ENCODE results near the gene CERS6. TPM values are rescaled to one million over a fixed set of nuclear protein-coding genes. Genes with fewer than 3 reads are reported as not detected.

CERS6 gene
- total and polyA plus RNA-seq, 2 experiments from 2014 or later, result 8.3 to 16.0 TPM

- H3K36me3 ChIP-seq (ENCODE audit: low read depth), result no peaks in the 10 kb centered on the region
- no peak overlapping the region for H3K4me3 ChIP-seq
- peak overlapping the region; percentile 14; the same call in 1 of the 2 replicates for H3K27ac ChIP-seq
- H2AFZ ChIP-seq, result no peak overlapping the region
- WGBS, 2 experiments (ENCODE audit: low coverage in 1 of 2, low lambda C conversion rate in 2 of 2, missing lambda C conversion rate in 2 of 2), result 52% methylated on average over 6 of the region's 6 CpGs
- no peaks in the 10 kb centered on the region for H3K27me3 ChIP-seq (replicated peaks; ENCODE audit: insufficient read depth)
- no peak overlapping the region for H3K4me2 ChIP-seq (ENCODE audit: unreplicated experiment)
- DNase-seq, result peak; percentile 93
- H3K9ac ChIP-seq, result no peak overlapping the region
- no peaks in the 10 kb centered on the region for H3K9me3 ChIP-seq (ENCODE audit: low read depth)
- in situ Hi-C loops (cut with MboI), result no loop called here
- peaks cover 8% of the 10 kb centered on the region; the same call in 1 of the 2 replicates for H3F3A ChIP-seq (ENCODE audit: insufficient read depth)
- no peaks in the 10 kb centered on the region for H3K79me2 ChIP-seq (ENCODE audit: insufficient read depth)
- H3K4me1 ChIP-seq (ENCODE audit: insufficient read depth), result peaks cover 12% of the 10 kb centered on the region
- H4K20me1 ChIP-seq (ENCODE audit: insufficient read depth), result no peaks in the 10 kb centered on the region
- H3K9me2 ChIP-seq (ENCODE audit: insufficient read depth), result no peaks in the 10 kb centered on the region
- TF ChIP-seq EZH2 (IDR thresholded peaks at IDR 0.05; ENCODE audit: insufficient read depth, poor library complexity, severe bottlenecking), result no peak
- TF ChIP-seq EZH2phosphoT487 (IDR thresholded peaks at IDR 0.05; ENCODE audit: insufficient read depth, low read depth), result no peak
These were observed 109.0 kb downstream of the CERS6 start for GRCh38 chr2:168565112-168565511.

- H3K9me2 ChIP-seq (ENCODE audit: insufficient read depth), result no peaks in the 10 kb centered on the region
- H3K4me3 ChIP-seq, result no peak overlapping the region
- no peak overlapping the region for H2AFZ ChIP-seq
- in situ Hi-C loops (cut with MboI), result no loop called here
- H3K9ac ChIP-seq, result no peak overlapping the region
- H3F3A ChIP-seq (ENCODE audit: insufficient read depth), result peaks cover 8% of the 10 kb centered on the region; the same call in 1 of the 2 replicates
- peaks cover 12% of the 10 kb centered on the region for H3K4me1 ChIP-seq (ENCODE audit: insufficient read depth)
- TF ChIP-seq EZH2 (IDR thresholded peaks at IDR 0.05; ENCODE audit: insufficient read depth, poor library complexity, severe bottlenecking) (no peak), EZH2phosphoT487 (IDR thresholded peaks at IDR 0.05; ENCODE audit: insufficient read depth, low read depth) (no peak)
- H3K4me2 ChIP-seq (ENCODE audit: unreplicated experiment), result no peak overlapping the region
- H3K79me2 ChIP-seq (ENCODE audit: insufficient read depth), result no peaks in the 10 kb centered on the region
- H3K9me3 ChIP-seq (ENCODE audit: low read depth), result no peaks in the 10 kb centered on the region
- DNase-seq, result no peak
- H3K36me3 ChIP-seq (ENCODE audit: low read depth), result no peaks in the 10 kb centered on the region
- H4K20me1 ChIP-seq (ENCODE audit: insufficient read depth), result no peaks in the 10 kb centered on the region
- WGBS, 2 experiments (ENCODE audit: low coverage in 1 of 2, low lambda C conversion rate in 2 of 2, missing lambda C conversion rate in 2 of 2), result 85 to 89% methylated on average over 2 of the region's 2 CpGs
- H3K27me3 ChIP-seq (replicated peaks; ENCODE audit: insufficient read depth), result no peaks in the 10 kb centered on the region
- H3K27ac ChIP-seq, result no peak overlapping the region
These were observed 109.4 kb downstream of the CERS6 start for GRCh38 chr2:168565512-168565911.

- Histone ChIP-seq H2AFZ (no peak overlapping the region), H3K79me2 (ENCODE audit: insufficient read depth) (no peaks in the 10 kb centered on the region), H3K36me3 (ENCODE audit: low read depth) (no peaks in the 10 kb centered on the region), H3K4me2 (ENCODE audit: unreplicated experiment) (no peak overlapping the region), H3K4me1 (ENCODE audit: insufficient read depth) (peaks cover 12% of the 10 kb centered on the region), H3K9me3 (ENCODE audit: low read depth) (no peaks in the 10 kb centered on the region), H3K4me3 (no peak overlapping the region), H3K27ac (no peak overlapping the region), H3F3A (ENCODE audit: insufficient read depth) (peaks cover 8% of the 10 kb centered on the region; the same call in 1 of the 2 replicates), H3K9me2 (ENCODE audit: insufficient read depth) (no peaks in the 10 kb centered on the region), H3K27me3 (replicated peaks; ENCODE audit: insufficient read depth) (no peaks in the 10 kb centered on the region), H4K20me1 (ENCODE audit: insufficient read depth) (no peaks in the 10 kb centered on the region), H3K9ac (no peak overlapping the region)
- no peak for DNase-seq
- TF ChIP-seq EZH2phosphoT487 (IDR thresholded peaks at IDR 0.05; ENCODE audit: insufficient read depth, low read depth), result no peak
- no peak for TF ChIP-seq EZH2 (IDR thresholded peaks at IDR 0.05; ENCODE audit: insufficient read depth, poor library complexity, severe bottlenecking)
- in situ Hi-C loops (cut with MboI), result no loop called here
These were observed 111.0 kb downstream of the CERS6 start for GRCh38 chr2:168566974-168567665.

GRCh38 chr2:168567836-168568235, 111.8 kb downstream of the CERS6 start:
- no peaks in the 10 kb centered on the region for H3K36me3 ChIP-seq (ENCODE audit: low read depth)
- H3K9me3 ChIP-seq (ENCODE audit: low read depth), result no peaks in the 10 kb centered on the region
- H2AFZ ChIP-seq, result no peak overlapping the region
- no peaks in the 10 kb centered on the region for H3K79me2 ChIP-seq (ENCODE audit: insufficient read depth)
- H3K4me1 ChIP-seq (ENCODE audit: insufficient read depth), result peaks cover 13% of the 10 kb centered on the region
- no peak for TF ChIP-seq EZH2phosphoT487 (IDR thresholded peaks at IDR 0.05; ENCODE audit: insufficient read depth, low read depth)
- TF ChIP-seq EZH2 (IDR thresholded peaks at IDR 0.05; ENCODE audit: insufficient read depth, poor library complexity, severe bottlenecking), result no peak
- peaks cover 8% of the 10 kb centered on the region; the same call in 1 of the 2 replicates for H3F3A ChIP-seq (ENCODE audit: insufficient read depth)
- no peaks in the 10 kb centered on the region for H4K20me1 ChIP-seq (ENCODE audit: insufficient read depth)
- DNase-seq, result no peak
- H3K4me2 ChIP-seq (ENCODE audit: unreplicated experiment), result no peak overlapping the region
- H3K9ac ChIP-seq, result no peak overlapping the region
- H3K9me2 ChIP-seq (ENCODE audit: insufficient read depth), result no peaks in the 10 kb centered on the region
- 92 to 95% methylated on average over 4 of the region's 4 CpGs for WGBS, 2 experiments (ENCODE audit: low coverage in 1 of 2, low lambda C conversion rate in 2 of 2, missing lambda C conversion rate in 2 of 2)
- no peak overlapping the region for H3K4me3 ChIP-seq
- in situ Hi-C loops (cut with MboI), result no loop called here
- no peaks in the 10 kb centered on the region for H3K27me3 ChIP-seq (replicated peaks; ENCODE audit: insufficient read depth)
- H3K27ac ChIP-seq, result no peak overlapping the region
